Mucosa of stomach (tissue), 1 donor: ENCODE results near the gene HECTD3.
A peak's percentile ranks its signal among the peaks of the same experiment; 100 is the strongest.
"Not testable (repeated sequence)": the region's sequence is repeated elsewhere in the genome, so short reads cannot be mapped to it uniquely, and the experiment has no call there.

Source experiments
- H3K27me3 ChIP-seq: one replicate; pipeline ENCODE4 v1.7.0; 2013; ENCODE audit warnings: mild to moderate bottlenecking, low read length; ENCODE audit not compliant: control insufficient read depth, insufficient read depth
- H3K36me3 ChIP-seq: one replicate; pipeline ENCODE4 v1.7.0; 2013; ENCODE audit warnings: low read length; ENCODE audit not compliant: control insufficient read depth, insufficient read depth
- H3K4me1 ChIP-seq: one replicate; pipeline ENCODE4 v1.7.0; 2013; ENCODE audit warnings: mild to moderate bottlenecking, low read length; ENCODE audit not compliant: control insufficient read depth, insufficient read depth
- H3K4me3 ChIP-seq: one replicate; pipeline ENCODE4 v1.7.0; 2013; ENCODE audit warnings: low read length
- H3K9ac ChIP-seq: one replicate; pipeline ENCODE4 v1.7.0; 2013; ENCODE audit warnings: mild to moderate bottlenecking, low read length, moderate library complexity
- H3K9me3 ChIP-seq: one replicate; pipeline ENCODE4 v1.7.0; 2013; ENCODE audit warnings: mild to moderate bottlenecking, low read length, moderate library complexity; ENCODE audit not compliant: control insufficient read depth
- donor health status: Pancreatic carcinoma.

The HECTD3 gene

DNA sequence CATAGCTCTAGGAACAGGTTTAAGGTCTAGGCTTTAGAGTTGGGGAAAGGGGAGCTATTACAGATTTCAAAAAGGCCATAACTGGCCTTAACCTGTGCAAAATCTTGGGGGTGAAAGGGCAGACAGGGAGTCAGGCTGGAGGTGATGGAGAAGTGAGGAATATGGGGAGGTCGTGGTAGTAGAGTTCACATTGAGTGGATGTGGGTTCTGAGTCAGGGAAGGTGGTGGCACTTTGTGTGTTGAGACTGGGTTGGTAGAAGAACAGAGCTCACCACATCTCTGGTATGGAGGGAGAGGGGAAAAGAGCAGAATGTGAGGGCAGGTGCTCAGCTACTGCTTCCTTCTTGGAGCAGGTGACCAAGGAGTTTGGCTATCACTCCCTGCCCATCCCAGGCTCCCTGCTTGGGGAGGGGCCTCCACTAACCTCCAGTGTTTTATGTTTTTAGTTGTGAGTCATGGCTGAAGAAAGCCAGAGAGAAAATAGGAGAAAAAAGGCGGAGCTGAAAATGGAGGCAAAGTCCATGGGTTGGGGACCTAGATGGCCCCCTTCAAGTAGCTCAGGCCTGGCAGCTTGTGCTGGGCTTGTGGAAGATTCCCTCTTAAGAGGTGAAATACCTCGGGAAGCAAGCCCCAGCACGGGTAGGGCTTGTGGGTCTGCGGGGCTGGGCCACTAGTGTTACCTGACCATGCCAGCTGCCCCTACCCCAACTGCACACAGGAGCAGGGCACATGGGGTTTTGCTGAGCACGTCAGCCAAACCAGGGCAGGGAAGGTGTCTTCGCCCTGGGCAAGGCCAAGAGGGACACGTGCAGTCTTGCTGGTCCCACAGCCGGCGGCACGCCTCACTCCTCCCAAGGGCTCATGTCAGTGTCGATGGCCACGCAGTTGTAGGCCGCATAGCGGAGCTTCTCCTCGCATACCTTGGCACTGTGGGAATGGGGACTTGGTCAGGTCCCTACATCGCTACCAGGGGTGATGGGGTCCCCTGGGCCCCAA is 8.2 kb downstream of the HECTD3 start:
- Histone ChIP-seq H3K36me3 (peaks cover 40% of the 10 kb centered on the region), H3K9ac (no peak overlapping the region), H3K4me1 (peaks cover 12% of the 10 kb centered on the region), H3K4me3 (no peak overlapping the region), H3K27me3 (no peaks in the 10 kb centered on the region), H3K9me3 (no peaks in the 10 kb centered on the region)

DNA sequence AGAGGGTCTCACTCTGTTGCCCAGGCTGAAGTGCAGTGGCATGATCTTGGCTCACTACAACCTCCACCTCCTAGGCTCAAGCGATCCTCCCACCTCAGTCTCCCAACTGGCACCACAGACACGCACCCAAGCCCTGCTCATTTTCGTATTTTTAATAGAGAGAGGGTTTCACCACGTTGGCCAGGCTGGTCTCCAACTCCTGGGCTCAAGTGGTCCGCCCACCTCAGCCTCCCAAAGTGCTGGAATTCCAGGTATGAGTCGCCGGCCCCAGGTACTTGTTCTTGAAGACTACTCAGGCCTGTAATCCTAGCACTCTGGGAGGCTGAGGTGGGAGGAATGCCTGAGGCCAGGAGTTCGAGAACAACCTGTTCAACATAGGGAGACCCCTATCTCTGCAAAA is 9.5 kb downstream of the HECTD3 start:
- peaks cover 26% of the 10 kb centered on the region for H3K36me3 ChIP-seq
- not testable (repeated sequence) for H3K4me3 ChIP-seq, H3K27me3 ChIP-seq, H3K9me3 ChIP-seq, H3K9ac ChIP-seq
- H3K4me1 ChIP-seq = peaks cover 12% of the 10 kb centered on the region

DNA sequence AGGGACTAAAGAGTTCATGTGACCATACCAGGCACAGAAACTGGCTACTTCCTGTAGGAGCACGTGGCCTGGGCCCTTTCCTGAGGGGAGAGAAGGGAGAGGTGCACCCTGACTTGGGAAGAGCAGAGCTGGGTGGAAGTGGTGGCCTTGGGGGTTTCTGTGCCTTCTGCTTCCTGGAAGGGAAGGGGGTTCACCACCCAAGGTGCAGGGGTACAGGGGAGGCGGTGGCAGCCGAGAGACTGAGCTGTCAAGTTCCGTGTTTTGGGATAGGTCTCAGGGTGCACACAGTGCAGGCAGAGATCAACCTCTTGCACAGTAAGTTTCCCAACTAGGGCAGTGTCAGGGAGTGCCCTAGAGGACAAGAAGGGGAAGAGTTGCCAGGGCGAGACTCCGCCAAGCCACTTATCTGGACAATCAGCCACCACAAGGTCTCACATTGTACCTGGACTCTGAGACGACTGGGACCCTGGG is 10.1 kb downstream of the HECTD3 start:
- Histone ChIP-seq H3K9me3 (no peaks in the 10 kb centered on the region), H3K9ac (no peak overlapping the region), H3K4me3 (no peak overlapping the region), H3K4me1 (peaks cover 12% of the 10 kb centered on the region), H3K36me3 (peaks cover 23% of the 10 kb centered on the region), H3K27me3 (no peaks in the 10 kb centered on the region)

DNA sequence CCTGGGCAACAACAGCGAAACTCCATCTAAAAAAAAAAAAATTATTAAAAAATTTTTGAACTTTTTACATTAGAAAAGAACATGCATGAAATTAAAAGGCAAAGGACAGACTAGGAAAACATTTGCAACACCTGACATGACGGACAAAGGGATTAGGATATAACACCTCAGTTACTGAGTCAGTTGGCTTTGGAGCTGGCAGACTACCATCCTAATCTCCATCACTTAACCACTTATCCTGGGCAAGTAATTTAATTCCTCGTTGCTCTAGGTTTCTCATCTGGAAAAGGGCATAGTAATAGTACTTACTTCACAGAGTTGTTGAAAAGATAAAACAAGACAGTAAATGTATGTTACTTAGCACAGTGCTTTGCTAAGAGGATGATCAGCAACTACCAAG is 11.9 kb downstream of the HECTD3 start:
- no peak overlapping the region for H3K9ac ChIP-seq
- no peaks in the 10 kb centered on the region for H3K9me3 ChIP-seq
- no peaks in the 10 kb centered on the region for H3K27me3 ChIP-seq
- H3K4me3 ChIP-seq = no peak overlapping the region
- peaks cover 12% of the 10 kb centered on the region for H3K4me1 ChIP-seq
- peaks cover 6% of the 10 kb centered on the region for H3K36me3 ChIP-seq

DNA sequence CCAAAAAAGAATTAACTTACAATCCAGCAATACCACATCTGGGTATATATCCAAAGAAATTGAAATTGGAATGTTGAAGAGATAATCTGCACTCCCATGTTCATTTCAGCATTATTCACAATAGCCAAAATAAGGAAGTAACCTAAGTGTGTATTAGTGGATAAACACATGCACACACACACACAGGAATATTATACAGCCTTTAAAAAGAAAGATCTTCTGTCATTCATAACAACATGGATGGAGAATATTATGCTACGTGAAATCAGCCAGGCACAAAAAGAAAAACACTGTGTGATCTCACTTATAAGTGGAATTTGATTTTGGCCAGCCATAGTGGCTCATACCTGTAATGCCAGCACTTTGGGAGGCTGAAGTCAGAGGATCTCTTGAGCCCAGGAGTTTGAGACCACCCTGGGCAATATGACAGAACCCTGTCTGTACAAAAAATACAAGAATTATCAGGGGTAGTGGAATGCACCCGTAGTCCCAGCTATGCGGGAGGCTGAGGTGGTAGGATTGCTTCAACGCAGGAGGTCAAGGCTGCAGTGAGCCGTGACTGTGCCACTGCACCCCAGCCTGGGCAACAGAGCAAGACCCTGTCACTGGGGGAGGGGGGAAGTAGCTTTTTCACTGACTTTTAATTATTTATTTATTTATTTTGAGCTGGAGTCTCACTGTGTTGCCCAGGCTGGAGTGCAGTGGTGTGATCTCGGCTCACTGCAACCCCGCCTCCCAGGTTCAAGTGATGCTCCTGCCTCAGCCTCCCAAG is 15.5 kb downstream of the HECTD3 start:
- Histone ChIP-seq H3K27me3 (no peaks in the 10 kb centered on the region), H3K36me3 (no peaks in the 10 kb centered on the region), H3K4me1 (peaks cover under 1% of the 10 kb centered on the region), H3K4me3 (no peak overlapping the region), H3K9ac (no peak overlapping the region), H3K9me3 (no peaks in the 10 kb centered on the region)

DNA sequence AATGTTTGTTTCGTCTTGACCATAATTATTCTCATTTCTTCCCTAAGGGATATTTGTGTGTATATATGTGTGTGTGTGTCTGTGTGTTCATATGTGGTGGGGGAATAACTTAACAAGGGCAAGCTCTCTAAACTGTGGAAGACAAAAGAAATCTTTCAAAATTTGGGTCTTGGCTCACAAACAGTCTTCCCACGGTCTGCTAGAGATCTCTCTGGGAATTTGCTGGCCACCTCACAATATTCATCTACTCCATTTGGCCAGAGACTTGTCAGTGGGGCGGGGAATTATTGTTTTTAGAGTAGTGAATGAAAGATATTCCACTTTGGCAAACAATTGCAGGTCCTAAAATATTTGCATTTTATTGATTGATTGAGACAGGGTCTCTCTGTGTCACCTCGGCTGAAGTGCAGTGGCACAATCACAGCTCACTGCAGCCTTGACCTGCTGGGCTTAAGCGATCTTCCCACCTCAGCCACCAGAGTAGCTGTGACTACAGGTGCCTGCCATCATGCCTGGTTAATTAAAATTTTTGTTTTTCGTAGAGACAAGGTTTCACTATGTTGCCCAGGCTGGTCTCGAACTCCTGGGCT is 16.7 kb downstream of the HECTD3 start:
- Histone ChIP-seq H3K9me3 (no peaks in the 10 kb centered on the region), H3K4me1 (no peaks in the 10 kb centered on the region), H3K4me3 (no peak overlapping the region), H3K9ac (no peak overlapping the region), H3K27me3 (no peaks in the 10 kb centered on the region), H3K36me3 (no peaks in the 10 kb centered on the region)

DNA sequence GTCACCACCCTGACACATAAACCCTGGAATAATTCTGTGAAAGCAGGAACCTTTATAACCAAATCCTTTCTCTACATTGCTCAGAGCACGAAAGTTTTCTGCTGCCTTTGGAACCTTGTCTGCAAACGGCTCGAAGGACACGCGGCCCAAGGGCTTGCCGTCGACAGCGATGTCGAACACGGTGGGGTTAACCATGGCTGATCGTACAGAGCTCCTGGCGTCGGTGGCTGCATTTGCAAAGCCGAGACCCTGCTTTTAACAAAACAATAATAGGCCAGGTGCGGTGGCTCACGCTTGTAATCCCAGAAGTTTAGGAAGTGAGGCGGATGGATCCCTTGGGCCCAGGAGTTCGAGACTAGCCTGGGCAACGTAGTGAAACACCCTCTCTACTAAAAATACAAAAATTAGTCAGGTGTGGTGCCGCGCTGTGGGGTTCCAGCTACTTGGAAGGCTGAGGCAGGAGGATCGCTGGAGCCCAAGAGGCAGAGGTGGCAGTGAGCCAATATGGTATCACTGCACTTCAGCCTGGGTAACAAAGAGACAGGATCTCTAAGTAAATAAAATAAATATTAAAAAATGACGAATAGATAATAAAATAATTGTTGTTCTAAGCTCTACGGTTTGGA is 22.5 kb downstream of the HECTD3 start:
- Histone ChIP-seq H3K27me3 (no peaks in the 10 kb centered on the region), H3K4me1 (peaks cover 9% of the 10 kb centered on the region), H3K4me3 (no peak overlapping the region), H3K9ac (no peak overlapping the region), H3K36me3 (no peaks in the 10 kb centered on the region), H3K9me3 (no peaks in the 10 kb centered on the region)

DNA sequence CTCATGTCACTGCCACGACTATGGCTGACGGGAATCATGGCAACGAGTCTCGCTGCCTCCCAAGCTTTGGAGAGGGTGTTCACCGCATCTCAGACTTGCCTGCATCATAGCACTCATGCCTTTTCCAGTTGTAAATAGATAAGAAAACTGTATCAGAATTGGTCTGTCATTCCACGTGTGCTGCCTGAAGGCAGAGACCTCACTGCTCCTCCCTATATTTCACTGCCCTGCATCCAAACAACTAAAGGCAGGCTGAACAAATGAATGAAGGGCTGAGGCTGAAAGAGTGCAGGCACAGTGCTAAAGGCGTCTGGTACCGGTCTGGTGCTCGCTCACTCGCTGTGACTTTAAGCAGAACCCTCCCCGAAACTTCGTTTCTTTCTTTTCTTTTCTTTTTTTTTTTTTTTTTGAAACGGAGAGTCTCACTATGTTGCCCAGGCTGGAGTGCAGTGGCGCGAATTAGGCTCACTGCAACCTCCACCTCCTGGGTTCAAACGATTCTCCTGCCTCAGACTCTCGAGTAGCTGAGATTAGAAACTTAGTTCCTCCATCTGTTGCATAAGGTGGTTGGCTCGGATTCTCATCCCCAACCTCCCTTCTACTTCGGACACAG is 25.3 kb downstream of the HECTD3 start:
- Histone ChIP-seq H3K4me3 (peak overlapping the region; percentile 57), H3K9ac (peak overlapping the region; percentile 68)

DNA sequence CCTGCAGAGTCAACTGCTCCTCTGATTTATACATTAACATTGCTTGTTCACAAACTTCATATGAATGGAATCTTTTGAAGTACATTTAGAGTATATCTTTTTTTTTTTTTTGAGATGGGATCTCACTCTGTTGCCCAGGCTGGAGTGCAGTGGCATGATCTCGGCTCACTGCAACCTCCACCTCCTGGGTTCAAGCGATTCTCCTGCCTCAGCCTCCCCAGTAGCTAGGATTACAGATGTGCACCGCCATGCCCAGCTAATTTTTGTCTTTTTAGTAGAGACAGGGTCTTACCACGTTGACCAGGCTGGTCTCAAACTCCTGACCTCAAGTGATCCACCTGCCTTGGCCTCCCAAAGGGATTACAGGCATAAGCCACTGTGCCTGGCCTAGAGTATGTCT is 33.8 kb downstream of the HECTD3 start:
- H3K4me1 ChIP-seq, H3K27me3 ChIP-seq, H3K4me3 ChIP-seq, H3K9me3 ChIP-seq, H3K36me3 ChIP-seq, H3K9ac ChIP-seq: not testable (repeated sequence)

More for the DNA sequence above, 25.3 kb downstream of the HECTD3 start:
- peaks cover 9% of the 10 kb centered on the region for H3K4me1 ChIP-seq
- no peaks in the 10 kb centered on the region for H3K9me3 ChIP-seq
- no peaks in the 10 kb centered on the region for H3K27me3 ChIP-seq
- no peaks in the 10 kb centered on the region for H3K36me3 ChIP-seq

DNA sequence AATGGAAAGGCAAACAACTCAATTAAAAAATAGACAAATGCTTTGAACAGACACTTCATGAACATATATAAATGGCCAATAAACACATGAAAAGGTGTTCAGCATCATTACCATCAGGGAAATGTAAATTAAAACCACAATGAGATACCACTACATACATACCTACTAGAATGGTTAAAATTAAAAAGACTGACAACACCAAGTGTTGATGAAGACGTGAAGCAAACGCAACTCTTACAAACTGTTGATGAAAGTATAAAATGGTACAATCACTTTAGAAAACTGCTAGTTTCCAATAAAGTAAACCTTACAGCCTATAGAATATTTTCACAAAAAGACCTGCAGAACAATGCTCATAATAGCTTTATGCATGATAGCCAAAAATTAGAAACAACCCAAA is 34.9 kb downstream of the HECTD3 start:
- Histone ChIP-seq H3K27me3 (no peaks in the 10 kb centered on the region), H3K4me3 (no peak overlapping the region), H3K9ac (no peak overlapping the region), H3K4me1 (no peaks in the 10 kb centered on the region), H3K36me3 (no peaks in the 10 kb centered on the region), H3K9me3 (no peaks in the 10 kb centered on the region)

DNA sequence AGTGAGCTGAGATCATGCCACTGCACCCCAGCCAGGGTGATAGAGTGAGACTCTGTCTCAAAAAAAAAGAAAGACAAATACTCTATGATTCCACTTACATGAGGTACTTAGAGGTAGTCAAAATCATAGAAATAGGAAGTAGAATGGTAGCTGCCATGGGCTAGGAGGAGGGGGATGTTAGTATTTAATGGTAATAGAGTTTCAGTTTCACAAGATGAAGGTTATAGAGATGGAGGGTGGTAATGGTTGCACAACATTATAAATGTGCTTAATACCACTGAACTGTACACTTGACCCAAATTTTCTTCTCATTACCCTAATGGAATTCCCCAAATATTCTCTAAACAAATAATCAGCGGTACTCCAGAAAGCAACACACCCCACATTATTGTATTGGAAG is 37.5 kb downstream of the HECTD3 start:
- Histone ChIP-seq H3K4me3 (no peak overlapping the region), H3K27me3 (no peaks in the 10 kb centered on the region), H3K36me3 (no peaks in the 10 kb centered on the region), H3K4me1 (peaks cover 4% of the 10 kb centered on the region), H3K9ac (no peak overlapping the region), H3K9me3 (no peaks in the 10 kb centered on the region)
